Gastroesophageal sphincter (tissue), 3 donors: ENCODE measurements around the gene RABL3.

Experiments
- EP300 ChIP-seq: sonication (generic); formaldehyde crosslinking; IDR thresholded peaks from one replicate; pipeline ENCODE4 v1.6.1; 2017; ENCODE audit warnings: antibody characterized with exemption, mild to moderate bottlenecking
- POLR2A ChIP-seq, 2 donors: fragments of 450-650 bp; IDR thresholded peaks; one replicate each; pipeline ENCODE4 v1.6.1; 2017; ENCODE audit warnings: antibody characterized with exemption in 2 of 2, mild to moderate bottlenecking in 2 of 2, moderate library complexity in 1 of 2
- TF ChIP-seq, protein P1 (sequence below), 4 experiments: fragments of 200-600 bp in 2 of 4; fragments of 450-650 bp in 2 of 4; sonication (generic) in 1 of 4; IDR thresholded peaks; one replicate each; pipeline ENCODE4 v1.5.1; 2017 to 2019; ENCODE audit warnings: antibody characterized with exemption in 4 of 4, mild to moderate bottlenecking in 2 of 4, moderate library complexity in 2 of 4

DNA sequence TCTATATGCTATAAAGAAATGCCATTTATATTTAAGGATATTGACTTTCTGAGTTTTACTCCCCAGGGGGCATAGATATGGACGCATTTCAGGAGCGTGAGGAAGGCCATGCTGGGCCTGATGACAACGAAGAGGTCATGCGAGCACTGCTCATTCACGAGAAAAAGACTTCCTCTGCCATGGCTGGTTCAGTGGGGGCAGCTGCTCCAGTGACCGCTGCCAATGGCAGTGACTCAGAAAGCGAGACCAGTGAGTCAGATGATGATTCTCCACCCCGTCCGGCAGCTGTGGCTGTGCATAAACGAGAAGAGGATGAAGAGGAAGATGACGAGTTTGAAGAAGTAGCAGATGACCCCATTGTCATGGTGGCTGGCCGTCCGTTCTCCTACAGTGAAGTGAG lies 38.7 kb upstream of the RABL3 start:
- TF ChIP-seq POLR2A (IDR thresholded peaks at IDR 0.05) (no peak), EP300 (no peak)
- TF ChIP-seq, protein P1, sequence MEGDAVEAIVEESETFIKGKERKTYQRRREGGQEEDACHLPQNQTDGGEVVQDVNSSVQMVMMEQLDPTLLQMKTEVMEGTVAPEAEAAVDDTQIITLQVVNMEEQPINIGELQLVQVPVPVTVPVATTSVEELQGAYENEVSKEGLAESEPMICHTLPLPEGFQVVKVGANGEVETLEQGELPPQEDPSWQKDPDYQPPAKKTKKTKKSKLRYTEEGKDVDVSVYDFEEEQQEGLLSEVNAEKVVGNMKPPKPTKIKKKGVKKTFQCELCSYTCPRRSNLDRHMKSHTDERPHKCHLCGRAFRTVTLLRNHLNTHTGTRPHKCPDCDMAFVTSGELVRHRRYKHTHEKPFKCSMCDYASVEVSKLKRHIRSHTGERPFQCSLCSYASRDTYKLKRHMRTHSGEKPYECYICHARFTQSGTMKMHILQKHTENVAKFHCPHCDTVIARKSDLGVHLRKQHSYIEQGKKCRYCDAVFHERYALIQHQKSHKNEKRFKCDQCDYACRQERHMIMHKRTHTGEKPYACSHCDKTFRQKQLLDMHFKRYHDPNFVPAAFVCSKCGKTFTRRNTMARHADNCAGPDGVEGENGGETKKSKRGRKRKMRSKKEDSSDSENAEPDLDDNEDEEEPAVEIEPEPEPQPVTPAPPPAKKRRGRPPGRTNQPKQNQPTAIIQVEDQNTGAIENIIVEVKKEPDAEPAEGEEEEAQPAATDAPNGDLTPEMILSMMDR (IDR thresholded peaks at IDR 0.05) = no peak
